ENCODE measurements around the gene SIX5. TPM values are rescaled to one million over a fixed set of nuclear protein-coding genes. Genes with fewer than 3 reads are reported as not detected.
"Not testable (repeated sequence)": the region's sequence is repeated elsewhere in the genome, so short reads cannot be mapped to it uniquely, and the experiment has no call there.

The SIX5 gene
- total and polyA plus RNA-seq, 4 donors: 2.7 to 9.9 (median 4.4) TPM

DNA sequence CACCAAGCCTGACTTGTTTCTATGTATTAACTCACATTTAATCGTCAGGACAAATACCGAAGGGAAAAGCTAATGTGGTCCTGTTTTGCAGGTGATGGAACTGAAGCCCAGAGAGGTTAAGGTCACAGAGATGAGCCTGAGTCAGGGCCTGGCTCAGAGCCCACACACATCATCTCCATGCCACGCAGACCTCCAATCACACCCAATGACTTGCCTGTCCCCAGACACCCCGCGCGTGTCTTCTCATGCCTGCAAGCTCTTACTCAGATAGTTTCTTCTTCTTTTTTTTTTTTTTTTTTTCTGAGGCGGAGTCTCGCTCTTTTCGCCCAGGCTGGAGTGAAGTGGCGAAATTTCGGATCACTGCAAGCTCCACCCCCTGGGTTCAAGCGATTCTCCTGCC, 16.4 kb downstream of the SIX5 start (continued):
- no peak for TF ChIP-seq GABPA (IDR thresholded peaks at IDR 0.05 in 1 of 2, conservative IDR thresholded peaks at IDR 0.05 in 1 of 2)
- TF ChIP-seq RXRA (IDR thresholded peaks at IDR 0.05): no peak
- TF ChIP-seq, protein P1, sequence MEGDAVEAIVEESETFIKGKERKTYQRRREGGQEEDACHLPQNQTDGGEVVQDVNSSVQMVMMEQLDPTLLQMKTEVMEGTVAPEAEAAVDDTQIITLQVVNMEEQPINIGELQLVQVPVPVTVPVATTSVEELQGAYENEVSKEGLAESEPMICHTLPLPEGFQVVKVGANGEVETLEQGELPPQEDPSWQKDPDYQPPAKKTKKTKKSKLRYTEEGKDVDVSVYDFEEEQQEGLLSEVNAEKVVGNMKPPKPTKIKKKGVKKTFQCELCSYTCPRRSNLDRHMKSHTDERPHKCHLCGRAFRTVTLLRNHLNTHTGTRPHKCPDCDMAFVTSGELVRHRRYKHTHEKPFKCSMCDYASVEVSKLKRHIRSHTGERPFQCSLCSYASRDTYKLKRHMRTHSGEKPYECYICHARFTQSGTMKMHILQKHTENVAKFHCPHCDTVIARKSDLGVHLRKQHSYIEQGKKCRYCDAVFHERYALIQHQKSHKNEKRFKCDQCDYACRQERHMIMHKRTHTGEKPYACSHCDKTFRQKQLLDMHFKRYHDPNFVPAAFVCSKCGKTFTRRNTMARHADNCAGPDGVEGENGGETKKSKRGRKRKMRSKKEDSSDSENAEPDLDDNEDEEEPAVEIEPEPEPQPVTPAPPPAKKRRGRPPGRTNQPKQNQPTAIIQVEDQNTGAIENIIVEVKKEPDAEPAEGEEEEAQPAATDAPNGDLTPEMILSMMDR (IDR thresholded peaks at IDR 0.05; ENCODE audit: low read depth, low read length, missing input control): no peak

DNA sequence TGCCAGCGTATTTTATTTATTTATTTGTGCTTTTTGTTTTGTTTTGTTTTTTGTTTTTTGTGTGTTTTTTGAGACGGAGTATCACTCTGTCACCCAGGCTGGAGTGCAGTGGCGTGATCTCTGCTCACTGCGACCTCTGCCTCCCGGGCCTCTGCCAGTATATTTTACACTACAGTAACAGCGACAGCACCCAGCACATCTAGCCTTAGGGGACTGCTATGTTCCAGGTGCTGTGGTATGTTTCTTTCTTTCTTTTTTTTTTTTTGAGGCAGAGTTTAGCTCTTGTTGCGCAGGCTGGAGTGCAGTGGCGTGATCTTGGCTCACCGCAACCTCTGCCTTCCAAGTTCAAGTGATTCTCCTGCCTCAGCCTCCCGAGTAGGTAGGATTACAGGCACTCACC, 17.6 kb downstream of the SIX5 start:
- not testable (repeated sequence) for H3K4me1 ChIP-seq (ENCODE audit: control insufficient read depth in 4 of 4, insufficient read depth in 4 of 4, low read length in 3 of 4); H3K9me3 ChIP-seq (ENCODE audit: control insufficient read depth in 4 of 4, low read length in 3 of 4); H3K27ac ChIP-seq (ENCODE audit: low read depth in 1 of 2, low read length in 2 of 2); H3K4me3 ChIP-seq (ENCODE audit: low read depth in 1 of 3, low read length in 3 of 3); H3K36me3 ChIP-seq (ENCODE audit: control insufficient read depth in 4 of 4, insufficient read depth in 3 of 4, low read depth in 1 of 4, low read length in 3 of 4); DNase-seq (ENCODE audit: low spot score); H3K27me3 ChIP-seq (ENCODE audit: control insufficient read depth in 4 of 4, insufficient read depth in 4 of 4, low read length in 3 of 4); H3K9ac ChIP-seq (ENCODE audit: low read depth in 1 of 2, low read length in 2 of 2)
- WGBS: 94% methylated on average over 10 of the region's 10 CpGs

DNA sequence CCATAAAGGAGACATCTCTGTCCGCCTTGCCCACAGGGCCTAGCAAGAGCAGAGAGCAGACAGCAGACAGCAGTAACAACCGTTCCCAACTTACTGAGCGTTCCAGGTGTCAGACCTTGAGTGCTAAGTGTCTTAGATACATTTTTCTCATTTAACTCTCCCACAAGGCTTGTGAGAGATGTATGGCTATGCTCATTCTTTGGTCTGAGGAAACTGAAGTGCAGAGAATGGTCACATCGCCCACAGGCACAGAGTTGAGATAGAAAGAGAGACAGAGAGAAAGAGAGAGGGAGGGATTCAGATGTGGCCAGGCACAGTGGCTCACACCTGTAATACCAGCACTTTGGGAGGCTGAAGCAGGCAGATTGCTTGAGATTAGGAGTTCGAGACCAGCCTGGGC, 21.5 kb downstream of the SIX5 start:
- WGBS: 87% methylated on average over 5 of the region's 5 CpGs
- Histone ChIP-seq H3K36me3 (ENCODE audit: control insufficient read depth in 4 of 4, insufficient read depth in 3 of 4, low read depth in 1 of 4, low read length in 3 of 4) (no peaks in the 10 kb centered on the region), H3K27me3 (ENCODE audit: control insufficient read depth in 4 of 4, insufficient read depth in 4 of 4, low read length in 3 of 4) (no peaks in the 10 kb centered on the region), H3K27ac (ENCODE audit: low read depth in 1 of 2, low read length in 2 of 2) (no peak overlapping the region), H3K9ac (ENCODE audit: low read depth in 1 of 2, low read length in 2 of 2) (no peak overlapping the region), H3K9me3 (ENCODE audit: control insufficient read depth in 4 of 4, low read length in 3 of 4) (no peaks in the 10 kb centered on the region), H3K4me1 (ENCODE audit: control insufficient read depth in 4 of 4, insufficient read depth in 4 of 4, low read length in 3 of 4) (no peaks in the 10 kb centered on the region), H3K4me3 (ENCODE audit: low read depth in 1 of 3, low read length in 3 of 3) (no peak overlapping the region)
- DNase-seq (ENCODE audit: low spot score): no peak
- TF ChIP-seq, protein P2, sequence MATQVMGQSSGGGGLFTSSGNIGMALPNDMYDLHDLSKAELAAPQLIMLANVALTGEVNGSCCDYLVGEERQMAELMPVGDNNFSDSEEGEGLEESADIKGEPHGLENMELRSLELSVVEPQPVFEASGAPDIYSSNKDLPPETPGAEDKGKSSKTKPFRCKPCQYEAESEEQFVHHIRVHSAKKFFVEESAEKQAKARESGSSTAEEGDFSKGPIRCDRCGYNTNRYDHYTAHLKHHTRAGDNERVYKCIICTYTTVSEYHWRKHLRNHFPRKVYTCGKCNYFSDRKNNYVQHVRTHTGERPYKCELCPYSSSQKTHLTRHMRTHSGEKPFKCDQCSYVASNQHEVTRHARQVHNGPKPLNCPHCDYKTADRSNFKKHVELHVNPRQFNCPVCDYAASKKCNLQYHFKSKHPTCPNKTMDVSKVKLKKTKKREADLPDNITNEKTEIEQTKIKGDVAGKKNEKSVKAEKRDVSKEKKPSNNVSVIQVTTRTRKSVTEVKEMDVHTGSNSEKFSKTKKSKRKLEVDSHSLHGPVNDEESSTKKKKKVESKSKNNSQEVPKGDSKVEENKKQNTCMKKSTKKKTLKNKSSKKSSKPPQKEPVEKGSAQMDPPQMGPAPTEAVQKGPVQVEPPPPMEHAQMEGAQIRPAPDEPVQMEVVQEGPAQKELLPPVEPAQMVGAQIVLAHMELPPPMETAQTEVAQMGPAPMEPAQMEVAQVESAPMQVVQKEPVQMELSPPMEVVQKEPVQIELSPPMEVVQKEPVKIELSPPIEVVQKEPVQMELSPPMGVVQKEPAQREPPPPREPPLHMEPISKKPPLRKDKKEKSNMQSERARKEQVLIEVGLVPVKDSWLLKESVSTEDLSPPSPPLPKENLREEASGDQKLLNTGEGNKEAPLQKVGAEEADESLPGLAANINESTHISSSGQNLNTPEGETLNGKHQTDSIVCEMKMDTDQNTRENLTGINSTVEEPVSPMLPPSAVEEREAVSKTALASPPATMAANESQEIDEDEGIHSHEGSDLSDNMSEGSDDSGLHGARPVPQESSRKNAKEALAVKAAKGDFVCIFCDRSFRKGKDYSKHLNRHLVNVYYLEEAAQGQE (IDR thresholded peaks at IDR 0.05): no peak
- TF ChIP-seq YY1 (IDR thresholded peaks at IDR 0.05) (no peak), NR2F2 (IDR thresholded peaks at IDR 0.05) (no peak), SP1 (IDR thresholded peaks at IDR 0.05) (no peak), TAF1 (conservative IDR thresholded peaks at IDR 0.05) (no peak), GABPA (IDR thresholded peaks at IDR 0.05 in 1 of 2, conservative IDR thresholded peaks at IDR 0.05 in 1 of 2) (no peak), FOXA2 (IDR thresholded peaks at IDR 0.05) (no peak), HNF4A (conservative IDR thresholded peaks at IDR 0.05) (no peak), RAD21 (IDR thresholded peaks at IDR 0.05) (no peak), FOXA1 (IDR thresholded peaks at IDR 0.05) (no peak), JUND (IDR thresholded peaks at IDR 0.05) (no peak), RXRA (IDR thresholded peaks at IDR 0.05) (no peak), EGR1 (IDR thresholded peaks at IDR 0.05; ENCODE audit: low read depth in 2 of 2) (no peak)
- TF ChIP-seq, protein P3, sequence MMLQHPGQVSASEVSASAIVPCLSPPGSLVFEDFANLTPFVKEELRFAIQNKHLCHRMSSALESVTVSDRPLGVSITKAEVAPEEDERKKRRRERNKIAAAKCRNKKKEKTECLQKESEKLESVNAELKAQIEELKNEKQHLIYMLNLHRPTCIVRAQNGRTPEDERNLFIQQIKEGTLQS (IDR thresholded peaks at IDR 0.05): no peak
- TF ChIP-seq, protein P4, sequence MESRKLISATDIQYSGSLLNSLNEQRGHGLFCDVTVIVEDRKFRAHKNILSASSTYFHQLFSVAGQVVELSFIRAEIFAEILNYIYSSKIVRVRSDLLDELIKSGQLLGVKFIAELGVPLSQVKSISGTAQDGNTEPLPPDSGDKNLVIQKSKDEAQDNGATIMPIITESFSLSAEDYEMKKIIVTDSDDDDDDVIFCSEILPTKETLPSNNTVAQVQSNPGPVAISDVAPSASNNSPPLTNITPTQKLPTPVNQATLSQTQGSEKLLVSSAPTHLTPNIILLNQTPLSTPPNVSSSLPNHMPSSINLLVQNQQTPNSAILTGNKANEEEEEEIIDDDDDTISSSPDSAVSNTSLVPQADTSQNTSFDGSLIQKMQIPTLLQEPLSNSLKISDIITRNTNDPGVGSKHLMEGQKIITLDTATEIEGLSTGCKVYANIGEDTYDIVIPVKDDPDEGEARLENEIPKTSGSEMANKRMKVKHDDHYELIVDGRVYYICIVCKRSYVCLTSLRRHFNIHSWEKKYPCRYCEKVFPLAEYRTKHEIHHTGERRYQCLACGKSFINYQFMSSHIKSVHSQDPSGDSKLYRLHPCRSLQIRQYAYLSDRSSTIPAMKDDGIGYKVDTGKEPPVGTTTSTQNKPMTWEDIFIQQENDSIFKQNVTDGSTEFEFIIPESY (IDR thresholded peaks at IDR 0.05): no peak
- TF ChIP-seq, protein P1 (IDR thresholded peaks at IDR 0.05; ENCODE audit: low read depth, low read length, missing input control): no peak
- TF ChIP-seq, protein P5, sequence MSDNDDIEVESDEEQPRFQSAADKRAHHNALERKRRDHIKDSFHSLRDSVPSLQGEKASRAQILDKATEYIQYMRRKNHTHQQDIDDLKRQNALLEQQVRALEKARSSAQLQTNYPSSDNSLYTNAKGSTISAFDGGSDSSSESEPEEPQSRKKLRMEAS (IDR thresholded peaks at IDR 0.05): no peak

All from liver (tissue), 9 donors.